C4-2B (cell line): ENCODE results near the gene EIF3F.

Experiments used
- CTCF ChIP-seq: fragments of 450-650 bp; conservative IDR thresholded peaks from 2 replicates; pipeline ENCODE4 v1.5.1; 2017; ENCODE audit warnings: mild to moderate bottlenecking
- ZFX ChIP-seq: fragments of 450-650 bp; IDR thresholded peaks from 2 replicates; pipeline ENCODE4 v1.6.1; 2017

GRCh38 chr11:7967826-7968225 is 19.3 kb upstream of the EIF3F start:
- TF ChIP-seq CTCF (no peak), ZFX (no peak)
